ENCODE measurements around the gene PTPN1. TPM values are rescaled to one million over a fixed set of nuclear protein-coding genes. Genes with fewer than 3 reads are reported as not detected.

PTPN1 gene
- polyA plus RNA-seq, 3 donors, result 12.4 to 21.4 (median 19.1) TPM

DNA sequence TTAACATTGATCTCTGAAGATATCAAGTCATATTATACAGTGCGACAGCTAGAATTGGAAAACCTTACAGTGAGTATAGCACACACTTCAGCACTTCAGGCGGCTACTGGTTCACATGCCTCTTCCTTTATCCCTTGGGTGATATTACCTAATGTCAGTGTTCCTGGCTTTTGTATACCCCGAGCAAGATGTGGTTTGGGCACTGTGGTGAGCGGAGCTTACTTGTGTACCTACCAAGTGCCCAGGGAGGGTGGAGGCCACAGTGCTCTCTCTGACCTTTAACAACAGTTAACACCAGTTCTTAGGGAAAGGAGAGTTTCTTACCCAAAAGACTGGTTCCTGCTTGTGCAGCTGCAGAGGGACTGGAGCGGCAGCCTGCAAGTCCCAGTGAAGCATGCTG is 64.4 kb downstream of the PTPN1 start:
- H4K20me1 ChIP-seq (ENCODE audit: insufficient read depth, low read length), result peaks cover 79% of the 10 kb centered on the region
- peak overlapping the region in 1 of 2 donors; percentile 28 for H3K27ac ChIP-seq (ENCODE audit: low read depth in 1 of 2, low read length in 2 of 2)
- no peaks in the 10 kb centered on the region for H3K27me3 Mint-ChIP-seq (ENCODE audit: low read depth in 3 of 3)
- TF ChIP-seq, protein P1, sequence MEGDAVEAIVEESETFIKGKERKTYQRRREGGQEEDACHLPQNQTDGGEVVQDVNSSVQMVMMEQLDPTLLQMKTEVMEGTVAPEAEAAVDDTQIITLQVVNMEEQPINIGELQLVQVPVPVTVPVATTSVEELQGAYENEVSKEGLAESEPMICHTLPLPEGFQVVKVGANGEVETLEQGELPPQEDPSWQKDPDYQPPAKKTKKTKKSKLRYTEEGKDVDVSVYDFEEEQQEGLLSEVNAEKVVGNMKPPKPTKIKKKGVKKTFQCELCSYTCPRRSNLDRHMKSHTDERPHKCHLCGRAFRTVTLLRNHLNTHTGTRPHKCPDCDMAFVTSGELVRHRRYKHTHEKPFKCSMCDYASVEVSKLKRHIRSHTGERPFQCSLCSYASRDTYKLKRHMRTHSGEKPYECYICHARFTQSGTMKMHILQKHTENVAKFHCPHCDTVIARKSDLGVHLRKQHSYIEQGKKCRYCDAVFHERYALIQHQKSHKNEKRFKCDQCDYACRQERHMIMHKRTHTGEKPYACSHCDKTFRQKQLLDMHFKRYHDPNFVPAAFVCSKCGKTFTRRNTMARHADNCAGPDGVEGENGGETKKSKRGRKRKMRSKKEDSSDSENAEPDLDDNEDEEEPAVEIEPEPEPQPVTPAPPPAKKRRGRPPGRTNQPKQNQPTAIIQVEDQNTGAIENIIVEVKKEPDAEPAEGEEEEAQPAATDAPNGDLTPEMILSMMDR (IDR thresholded peaks at IDR 0.05), result no peak
- intact Hi-C loops (cut with micrococcal nuclease), result loop anchor here in 1 of 2 donors (5.0 kb wide), 1 partner anchor 47 kb away; no protein-coding TSS in a partner anchor
- no peaks in the 10 kb centered on the region for H3K9me3 ChIP-seq (replicated peaks in 1 of 2; ENCODE audit: control insufficient read depth in 1 of 2, insufficient read depth in 1 of 2, low read length in 2 of 2)
- DNase-seq, result no peak
- peaks cover 26% of the 10 kb centered on the region for H3K4me1 Mint-ChIP-seq
- peaks cover 27% of the 10 kb centered on the region for H3K79me2 ChIP-seq (ENCODE audit: insufficient read depth, low read length)
- H3K36me3 Mint-ChIP-seq, result peaks cover 81 to 95% of the 10 kb centered on the region in 2 donors
- H3K4me3 ChIP-seq (replicated peaks in 1 of 3; ENCODE audit: low read depth in 2 of 3, low read length in 3 of 3), result no peak overlapping the region
- H2AFZ ChIP-seq (ENCODE audit: insufficient read depth, low read depth, low read length, poor library complexity, severe bottlenecking), result no peak overlapping the region
- H3K27ac Mint-ChIP-seq, result peak overlapping the region in 2 of 7 donors; percentile 42 to 49
- H3K4me3 Mint-ChIP-seq, result no peak overlapping the region
- no peaks in the 10 kb centered on the region for H3K9me3 Mint-ChIP-seq
- peaks cover 0 to 6% of the 10 kb centered on the region in 2 donors for H3K4me1 ChIP-seq (ENCODE audit: control insufficient read depth in 1 of 2, insufficient read depth in 2 of 2, low read length in 2 of 2)
- peaks cover 59 to 93% of the 10 kb centered on the region in 2 donors for H3K36me3 ChIP-seq (replicated peaks in 1 of 2; ENCODE audit: control insufficient read depth in 1 of 2, insufficient read depth in 2 of 2, low read length in 2 of 2)
- H3K9ac ChIP-seq (ENCODE audit: insufficient read depth, low read length, poor library complexity, severe bottlenecking), result no peak overlapping the region
- no peak overlapping the region for H3K4me2 ChIP-seq (replicated peaks; ENCODE audit: extremely low read depth, low read length, poor library complexity, severe bottlenecking)
- H3K27me3 ChIP-seq (ENCODE audit: control insufficient read depth in 2 of 2, insufficient read depth in 2 of 2, low read length in 2 of 2), result no peaks in the 10 kb centered on the region
- WGBS (ENCODE audit: insufficient coverage), result 100% methylated on average over 1 of the region's 5 CpGs

DNA sequence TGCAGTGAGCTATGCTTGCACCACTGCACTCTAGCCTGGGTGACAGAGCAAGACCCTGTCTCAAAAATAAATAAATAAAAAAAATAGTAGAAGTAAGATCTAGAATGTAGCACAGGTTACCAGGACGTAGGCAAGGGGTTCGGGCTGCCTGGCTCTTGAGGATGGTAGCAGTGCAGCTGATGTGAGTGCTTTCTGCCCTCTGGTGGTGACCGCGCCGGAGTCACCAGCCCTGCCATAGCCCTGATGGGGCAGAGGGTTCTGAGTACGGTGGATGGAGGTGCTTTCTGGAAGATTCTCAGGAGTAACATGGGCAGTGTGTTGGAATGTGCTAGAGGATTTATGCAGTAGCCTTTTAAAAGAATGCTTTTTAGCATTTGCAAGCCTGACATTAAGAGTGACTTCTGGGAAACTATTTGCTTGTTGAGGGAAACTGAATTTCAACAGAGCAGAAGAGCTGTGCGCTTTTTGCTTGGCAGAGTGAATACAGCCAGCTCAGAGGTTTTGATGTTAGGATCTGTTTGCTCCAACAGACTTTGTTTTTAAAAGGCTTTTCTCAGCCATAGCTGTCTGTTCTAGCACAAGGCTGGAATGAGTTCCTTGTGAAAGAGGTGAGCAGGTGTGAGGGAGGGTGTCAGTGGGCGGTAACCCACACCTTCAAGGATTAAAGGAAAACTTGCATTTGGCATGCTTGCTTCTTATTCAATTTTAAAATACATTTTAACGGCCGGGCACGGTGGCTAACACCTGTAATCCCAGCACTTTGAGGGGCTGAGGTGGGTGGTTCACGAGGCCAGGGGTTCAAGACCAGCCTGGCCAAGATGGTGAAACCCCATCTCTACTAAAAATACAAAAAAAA is 65.9 kb downstream of the PTPN1 start:
- Histone ChIP-seq H3K9me3 (replicated peaks in 1 of 2; ENCODE audit: control insufficient read depth in 1 of 2, insufficient read depth in 1 of 2, low read length in 2 of 2) (no peaks in the 10 kb centered on the region), H3K27ac (ENCODE audit: low read depth in 1 of 2, low read length in 2 of 2) (no peak overlapping the region), H3K4me3 (replicated peaks in 1 of 3; ENCODE audit: low read depth in 2 of 3, low read length in 3 of 3) (no peak overlapping the region), H3K9ac (ENCODE audit: insufficient read depth, low read length, poor library complexity, severe bottlenecking) (no peak overlapping the region), H3K79me2 (ENCODE audit: insufficient read depth, low read length) (peaks cover 20% of the 10 kb centered on the region), H3K27me3 (ENCODE audit: control insufficient read depth in 2 of 2, insufficient read depth in 2 of 2, low read length in 2 of 2) (no peaks in the 10 kb centered on the region), H2AFZ (ENCODE audit: insufficient read depth, low read depth, low read length, poor library complexity, severe bottlenecking) (no peak overlapping the region), H4K20me1 (ENCODE audit: insufficient read depth, low read length) (peaks cover 79% of the 10 kb centered on the region), H3K36me3 (replicated peaks in 1 of 2; ENCODE audit: control insufficient read depth in 1 of 2, insufficient read depth in 2 of 2, low read length in 2 of 2) (peaks cover 69 to 93% of the 10 kb centered on the region in 2 donors), H3K4me1 (ENCODE audit: control insufficient read depth in 1 of 2, insufficient read depth in 2 of 2, low read length in 2 of 2) (peaks cover 0 to 6% of the 10 kb centered on the region in 2 donors), H3K4me2 (replicated peaks; ENCODE audit: extremely low read depth, low read length, poor library complexity, severe bottlenecking) (no peak overlapping the region)
- Mint-ChIP-seq H3K27me3 (ENCODE audit: low read depth in 3 of 3) (no peaks in the 10 kb centered on the region), H3K4me1 (peaks cover 17% of the 10 kb centered on the region), H3K4me3 (no peak overlapping the region), H3K36me3 (peaks cover 85 to 95% of the 10 kb centered on the region in 2 donors), H3K27ac (peak overlapping the region in 4 of 7 donors; percentile 7 to 81 (median 28)), H3K9me3 (no peaks in the 10 kb centered on the region)
- DNase-seq, result peak; percentile 34 to 49 (median 43)
- TF ChIP-seq, protein P1 (IDR thresholded peaks at IDR 0.05), result peak; percentile 71
- WGBS (ENCODE audit: insufficient coverage), result 46% methylated on average over 7 of the region's 12 CpGs
- intact Hi-C loops (cut with micrococcal nuclease), result loop anchor here (2.0 to 5.0 kb wide), 3 partner anchors 97 to 389 kb away; no protein-coding TSS in a partner anchor
